Stimulated activated naive CD4-positive, alpha-beta T cell (primary cell): Measurements from ENCODE around the gene THOC1.

ENCODE experiments used
- DNase-seq, 6 experiments: peaks; one replicate each; lab custom pipeline; 2025; lab: John Stamatoyannopoulos, UW

Gene THOC1

DNA sequence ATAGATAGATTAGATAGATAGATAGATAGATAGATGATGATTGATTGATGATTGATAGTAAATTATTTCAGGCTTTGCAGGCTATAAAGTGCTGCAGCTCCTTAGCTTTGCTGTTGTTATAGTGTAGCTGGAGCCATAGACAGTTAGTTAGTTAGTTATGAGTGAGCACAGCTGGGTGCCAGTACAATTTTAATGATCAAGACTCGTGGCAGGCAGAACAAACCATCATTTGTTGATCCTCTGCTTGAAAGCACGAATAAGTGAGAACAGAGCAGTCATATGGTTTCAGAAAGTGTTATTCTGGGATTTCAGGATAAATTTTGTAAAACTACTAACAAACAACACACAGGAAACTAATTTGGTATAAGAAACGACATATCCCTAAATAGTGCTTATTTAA lies 53.9 kb downstream of the THOC1 start:
- no peak for DNase-seq

DNA sequence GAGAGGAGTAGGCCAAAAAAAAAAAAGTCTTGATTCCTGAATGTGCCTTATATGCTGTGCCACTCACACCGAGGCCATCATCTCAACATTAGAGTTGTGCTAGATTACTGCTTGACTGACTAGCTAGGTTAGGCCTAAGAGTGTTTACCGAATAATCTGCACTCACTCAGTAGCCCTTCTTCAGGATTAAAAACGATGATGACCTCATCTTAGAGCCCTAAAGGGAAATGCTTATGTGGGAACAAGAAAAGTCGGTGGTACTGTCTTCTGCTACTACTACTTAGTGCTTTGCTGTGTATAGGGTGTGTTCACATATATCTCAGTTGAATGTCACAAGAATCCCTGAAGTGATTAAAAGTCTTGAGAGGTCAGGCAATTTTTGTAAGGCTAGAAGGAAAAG lies 54.3 kb downstream of the THOC1 start:
- DNase-seq, result no peak

DNA sequence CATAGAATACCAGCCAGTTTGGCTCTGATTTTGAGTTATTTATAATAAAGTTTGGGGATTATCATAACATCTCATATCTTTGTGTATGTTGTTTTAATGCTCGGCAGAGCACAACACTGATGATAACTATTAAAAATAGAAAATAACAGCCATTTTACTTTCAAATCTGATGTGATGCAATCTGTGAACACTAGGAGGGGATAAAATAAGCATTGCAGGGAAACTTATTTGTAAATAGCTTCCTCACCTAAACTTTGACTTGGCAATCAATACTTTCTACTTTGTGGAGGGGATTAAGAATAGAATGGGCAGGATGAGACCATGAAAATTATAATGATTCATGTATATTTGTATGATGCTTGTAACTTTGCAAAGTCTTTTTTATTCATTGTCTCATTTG lies 55.1 kb downstream of the THOC1 start:
- DNase-seq, result no peak

- no peak for DNase-seq
Measured at GRCh38 chr18:211582-211981, 56.3 kb downstream of the THOC1 start.

DNA sequence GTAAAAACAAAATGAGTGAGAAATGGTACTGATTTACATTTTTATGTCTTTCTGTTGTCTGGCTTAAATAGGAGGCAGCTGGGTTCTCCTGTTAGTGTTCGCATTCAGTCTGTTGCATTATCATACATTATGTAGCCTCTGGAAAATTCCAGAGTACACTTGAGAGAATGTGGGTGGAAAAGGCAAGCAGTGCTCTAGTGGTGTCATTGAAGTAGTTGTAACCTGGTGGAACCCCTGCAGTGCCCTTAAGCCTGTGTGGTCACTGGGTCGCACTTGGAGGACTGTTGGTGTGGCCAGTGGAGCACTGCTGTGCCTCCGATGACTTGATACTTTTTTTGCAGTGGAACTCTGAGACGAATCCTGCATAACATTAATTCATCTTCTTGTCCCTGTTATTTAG lies 57.1 kb downstream of the THOC1 start:
- no peak for DNase-seq

GRCh38 chr18:210075-210474 lies 57.8 kb downstream of the THOC1 start:
- DNase-seq, result no peak

DNA sequence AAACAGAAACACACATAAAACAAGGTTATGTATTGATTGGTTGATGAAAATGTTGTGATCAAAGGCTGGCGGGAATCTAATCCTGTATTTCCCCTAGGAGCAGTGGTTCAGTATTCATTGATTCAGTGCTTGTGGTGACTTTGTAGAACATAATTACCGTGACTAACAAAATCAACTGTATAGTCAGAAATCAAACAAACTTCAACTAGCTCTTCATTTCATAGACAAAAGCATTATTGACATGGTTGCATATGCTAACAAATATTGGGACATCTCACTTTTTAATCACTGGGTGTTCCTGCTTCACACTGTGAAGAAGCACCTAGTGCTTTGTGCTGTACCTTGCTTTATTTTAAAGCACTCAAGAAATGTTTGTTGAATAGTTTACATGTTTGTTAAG lies 68.1 kb downstream of the THOC1 start:
- no peak for DNase-seq

- DNase-seq, result no peak
Measured at GRCh38 chr18:199214-199613, 68.6 kb downstream of the THOC1 start.

DNA sequence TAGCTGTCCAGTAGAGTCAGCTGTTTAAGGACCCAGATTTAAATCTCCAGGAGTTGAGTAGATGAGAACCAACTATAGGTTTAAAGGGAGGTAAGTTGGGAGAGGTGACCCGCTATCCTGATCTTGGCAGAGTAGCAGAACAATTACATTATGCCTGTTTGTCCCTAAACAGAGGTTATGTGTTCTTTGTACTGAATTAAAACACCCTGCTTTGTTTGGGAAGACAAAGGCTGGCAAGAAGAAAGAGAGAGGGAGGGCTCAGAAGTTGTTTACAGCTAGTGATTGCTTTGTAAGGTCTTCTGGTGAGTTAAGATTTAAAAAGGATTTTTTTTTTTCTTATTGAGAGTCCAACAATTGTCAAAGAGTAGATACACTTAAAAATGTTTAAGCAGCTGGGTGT lies 72.2 kb downstream of the THOC1 start:
- DNase-seq, result no peak

GRCh38 chr18:192801-193200 lies 75.0 kb downstream of the THOC1 start:
- no peak for DNase-seq

DNA sequence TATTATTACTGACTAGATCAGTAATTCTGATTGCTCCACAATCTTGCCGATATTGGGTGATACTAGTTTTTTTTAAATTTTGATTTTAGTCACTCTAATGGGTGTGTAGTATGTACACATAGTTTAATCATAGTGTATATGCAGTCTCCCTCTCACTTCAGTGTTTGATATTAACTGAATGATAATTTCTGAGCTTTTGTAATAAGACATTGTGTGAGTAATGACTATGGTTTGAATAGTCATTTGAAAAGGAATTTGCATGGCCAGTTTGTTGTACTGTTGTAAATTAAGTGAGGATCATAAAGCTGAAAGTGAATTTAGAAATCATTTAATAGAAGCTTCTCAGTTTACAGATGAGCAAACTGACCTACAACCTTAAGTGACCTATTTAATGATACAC lies 76.1 kb downstream of the THOC1 start:
- no peak for DNase-seq

- no peak for DNase-seq
Measured at GRCh38 chr18:189254-189653, 78.6 kb downstream of the THOC1 start.

DNA sequence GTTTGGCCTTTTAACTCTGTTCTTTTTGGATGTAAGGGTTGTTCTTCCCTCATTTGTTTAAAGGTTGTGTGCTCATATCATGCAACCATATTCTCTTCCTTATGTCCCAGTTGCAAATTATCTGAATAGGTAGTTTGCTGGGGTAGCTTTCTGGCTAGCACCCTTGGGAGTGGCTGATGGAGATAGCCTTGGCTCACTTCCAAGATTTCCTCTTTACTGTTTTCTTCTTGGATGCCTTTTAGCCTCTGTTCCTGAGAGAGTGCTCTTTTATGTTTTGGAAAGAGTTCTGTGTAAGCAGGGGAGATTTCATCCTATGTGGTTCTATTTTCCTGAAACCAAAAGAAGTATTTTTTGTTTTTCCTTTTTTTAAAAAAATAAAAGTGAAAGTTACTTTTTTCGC lies 84.1 kb downstream of the THOC1 start:
- no peak for DNase-seq

DNA sequence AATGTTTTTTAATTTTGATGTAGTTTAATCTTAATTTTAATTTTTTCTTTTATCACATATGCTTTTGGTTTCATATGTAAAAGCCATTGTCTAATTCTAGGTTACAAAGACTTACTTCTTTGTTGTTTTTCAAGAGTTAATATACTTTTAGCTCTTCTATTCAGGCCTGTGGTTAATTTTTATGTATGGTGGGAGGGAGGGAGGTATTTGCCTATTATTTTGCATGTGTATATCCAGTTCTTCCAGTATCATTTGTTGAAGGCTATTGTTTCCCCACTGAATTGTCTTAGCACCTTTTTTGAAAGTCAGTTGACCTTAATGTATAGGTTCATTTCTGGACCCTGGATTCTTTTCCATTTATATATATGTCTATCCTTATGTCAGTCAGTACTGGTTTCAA lies 86.1 kb downstream of the THOC1 start:
- no peak for DNase-seq

DNA sequence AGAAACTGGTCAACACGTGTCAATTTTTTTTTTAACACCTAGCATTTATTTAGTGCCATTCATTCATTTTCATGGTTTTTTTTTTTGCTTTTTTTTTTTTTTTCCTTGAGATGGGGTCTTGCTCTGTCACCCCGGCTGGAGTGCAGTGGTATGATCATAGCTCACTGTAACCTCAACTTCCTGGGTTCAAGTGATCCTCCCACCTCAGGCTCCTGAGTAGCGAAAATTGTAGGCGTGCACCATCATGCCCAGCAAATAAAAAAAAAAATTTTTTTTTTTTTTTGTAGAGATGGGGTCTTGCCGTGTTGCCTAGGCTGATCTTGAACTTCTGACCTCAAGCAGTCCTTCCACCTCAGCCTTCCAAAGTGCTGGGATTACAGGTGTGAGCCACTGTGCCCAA lies 88.3 kb downstream of the THOC1 start:
- no peak for DNase-seq

DNA sequence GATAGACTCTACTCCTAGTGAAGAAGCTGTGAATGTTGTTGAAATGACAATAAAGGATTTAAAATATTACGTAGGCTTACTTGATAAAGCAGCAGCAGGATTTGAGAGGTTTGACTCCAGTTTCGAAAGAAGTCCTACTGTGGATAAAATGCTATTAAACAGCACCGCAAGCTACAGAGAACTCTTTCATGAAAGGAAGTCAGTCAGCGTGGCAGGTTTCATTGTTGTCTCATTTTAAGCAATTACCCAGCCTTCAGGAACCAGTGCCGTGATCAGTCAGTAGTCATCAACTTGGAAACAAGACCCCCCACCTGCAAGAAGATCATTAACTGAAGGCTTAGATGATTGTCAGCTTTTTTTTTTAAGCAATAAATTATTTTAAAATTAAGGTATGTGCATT lies 95.5 kb downstream of the THOC1 start:
- no peak for DNase-seq
